GM10847 (cell line): ENCODE results near the gene NPEPL1.

Experiments used
- POLR2A ChIP-seq: IDR thresholded peaks from 2 replicates; pipeline ENCODE4 v1.6.1; 2011; ENCODE audit not compliant: insufficient read length; ENCODE audit errors: extremely low read depth

The NPEPL1 gene

DNA sequence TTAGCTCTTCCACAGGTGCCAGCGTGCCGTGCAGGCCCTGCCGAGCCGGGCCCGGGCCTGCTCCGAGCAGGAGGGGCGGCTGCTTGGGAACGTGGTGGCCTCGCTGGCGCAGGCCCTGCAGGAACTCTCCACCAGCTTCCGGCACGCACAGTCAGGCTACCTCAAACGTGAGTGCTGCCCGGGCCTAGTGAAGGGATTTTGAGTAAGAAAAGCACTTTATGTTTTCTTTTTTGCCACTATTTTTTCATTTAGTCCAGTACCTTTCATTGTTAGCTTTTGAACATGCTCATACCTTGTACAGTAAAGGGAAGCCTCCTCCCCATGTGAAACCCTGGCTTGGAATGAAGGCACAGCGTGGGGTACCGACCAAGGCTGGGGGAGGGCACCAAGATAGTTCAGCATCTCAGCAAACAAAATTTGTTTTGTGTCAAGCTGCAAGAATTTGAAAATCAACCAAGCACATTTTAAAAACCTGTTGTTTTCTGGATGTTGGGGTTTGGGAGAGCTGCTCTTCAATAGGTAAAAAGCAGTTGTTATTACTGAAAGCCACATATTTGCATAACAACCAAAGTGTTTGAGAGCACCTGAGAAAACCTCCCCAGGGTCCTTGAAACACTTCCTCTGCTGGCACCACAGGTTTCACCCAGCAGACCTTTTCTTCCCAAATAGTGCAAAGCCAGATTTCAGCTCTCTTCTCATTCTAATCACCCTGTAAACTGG is 23.2 kb upstream of the NPEPL1 start:
- TF ChIP-seq POLR2A: no peak

DNA sequence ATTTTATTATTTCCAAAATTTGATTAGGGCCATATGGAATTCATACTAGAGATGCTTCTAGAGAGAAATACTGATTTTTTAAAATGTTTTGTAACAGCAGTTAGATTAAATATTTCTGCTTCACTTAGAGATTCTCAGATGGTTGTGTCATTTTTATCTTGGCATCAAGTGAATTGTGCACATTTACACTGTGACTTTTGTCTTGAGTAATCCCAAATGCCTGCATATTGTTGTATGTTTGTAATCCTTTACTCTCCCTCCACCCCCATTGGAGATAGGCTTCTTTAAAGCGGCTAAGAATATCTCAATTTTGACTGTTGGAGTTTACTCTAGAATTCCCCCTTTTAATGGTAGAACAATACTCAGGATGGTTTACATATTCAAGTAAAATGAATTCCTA is 22.5 kb upstream of the NPEPL1 start:
- TF ChIP-seq POLR2A: no peak

DNA sequence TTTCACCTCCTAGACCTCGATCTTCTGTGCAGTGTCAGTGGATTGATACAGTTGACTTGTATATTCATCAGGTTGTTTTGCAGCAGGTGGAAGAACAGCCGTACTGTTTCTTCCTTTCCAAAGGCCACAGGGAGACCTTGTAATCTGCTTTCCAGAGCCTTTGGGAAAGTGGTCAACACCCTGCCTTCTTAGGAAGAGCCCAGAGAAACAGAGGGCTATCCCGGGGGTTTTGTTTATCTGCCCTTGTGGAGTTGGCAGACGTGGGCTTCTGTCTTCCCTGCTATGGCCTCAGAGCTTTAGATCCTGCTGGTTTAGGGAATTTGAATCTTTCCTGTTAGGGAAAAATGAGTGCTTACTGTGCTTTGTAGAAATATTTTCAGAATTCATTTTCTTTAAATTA is 21.9 kb upstream of the NPEPL1 start:
- TF ChIP-seq POLR2A: no peak

GRCh38 chr20:58673119-58673518 is 19.5 kb upstream of the NPEPL1 start:
- TF ChIP-seq POLR2A: no peak

- no peak for TF ChIP-seq POLR2A
Observed at GRCh38 chr20:58675146-58675584, 17.4 kb upstream of the NPEPL1 start.

- no peak for TF ChIP-seq POLR2A
Observed at GRCh38 chr20:58675641-58676040, 17.0 kb upstream of the NPEPL1 start.

GRCh38 chr20:58676161-58676560 is 16.4 kb upstream of the NPEPL1 start:
- TF ChIP-seq POLR2A: no peak

DNA sequence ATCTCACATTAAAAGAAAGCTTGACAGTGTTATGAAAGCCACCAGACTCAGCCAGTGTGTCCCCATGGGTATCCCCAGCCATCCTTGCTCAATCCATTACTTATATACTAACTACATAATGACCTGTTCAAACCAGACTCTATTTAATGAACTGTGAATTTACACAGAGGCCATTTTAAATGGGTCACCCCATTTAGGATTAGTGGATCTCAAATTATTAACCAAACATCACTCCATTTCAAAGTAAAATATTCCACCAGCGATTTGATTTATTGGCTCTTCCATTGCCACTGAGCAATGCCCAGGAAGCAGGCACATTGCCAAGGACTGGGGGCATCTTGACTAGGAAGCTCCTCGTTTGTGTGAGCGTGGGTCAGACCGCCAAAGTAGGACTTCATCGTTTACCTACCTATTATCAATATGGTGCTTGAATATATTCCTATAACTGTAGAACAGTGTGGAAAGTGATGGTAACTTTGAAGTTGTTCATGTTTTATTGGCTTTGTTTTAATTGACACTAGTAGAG is 15.5 kb upstream of the NPEPL1 start:
- TF ChIP-seq POLR2A: no peak

- TF ChIP-seq POLR2A: no peak
Observed at GRCh38 chr20:58677808-58678207, 14.8 kb upstream of the NPEPL1 start.

GRCh38 chr20:58678806-58679205 is 13.8 kb upstream of the NPEPL1 start:
- no peak for TF ChIP-seq POLR2A

DNA sequence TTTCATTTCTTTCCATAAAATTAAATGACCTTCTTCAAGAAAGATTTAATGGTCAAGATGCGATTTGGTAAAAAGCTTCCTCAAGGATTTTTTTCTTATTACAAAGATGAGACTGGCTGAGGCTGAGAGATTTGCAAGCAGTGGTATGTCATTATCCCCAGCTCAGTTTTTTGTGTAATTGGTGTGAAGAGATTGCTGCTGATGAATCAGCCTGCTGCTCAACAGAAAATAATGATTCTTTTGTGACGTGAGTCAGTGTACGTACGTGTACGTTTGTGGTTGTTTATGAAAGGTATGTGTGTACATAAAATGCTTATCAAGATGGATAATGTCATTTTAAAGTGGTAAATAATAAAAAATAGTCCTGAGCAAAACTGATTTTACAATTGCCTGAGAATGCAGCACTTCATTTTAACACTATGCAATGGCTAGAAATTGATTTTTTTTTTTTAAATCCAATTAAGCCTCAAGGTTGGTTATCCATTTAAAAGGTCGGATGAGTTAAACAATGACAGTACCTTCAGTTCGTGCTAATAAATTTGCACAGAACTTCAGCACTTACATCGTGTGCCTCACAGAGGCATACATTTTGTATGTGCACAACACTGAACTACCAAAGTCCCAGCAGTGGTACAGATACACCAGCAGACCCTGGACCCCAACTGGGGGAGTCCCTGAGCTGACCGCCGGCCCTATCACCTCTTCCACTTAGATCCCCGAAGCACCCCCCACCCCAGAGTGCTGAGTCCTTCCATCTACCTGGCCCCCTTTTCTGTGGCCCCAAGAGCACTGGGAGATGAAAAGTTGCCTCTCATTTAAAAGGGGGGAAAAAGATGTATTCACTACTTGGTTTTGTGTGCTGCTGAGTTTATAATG is 9.7 kb upstream of the NPEPL1 start:
- no peak for TF ChIP-seq POLR2A

DNA sequence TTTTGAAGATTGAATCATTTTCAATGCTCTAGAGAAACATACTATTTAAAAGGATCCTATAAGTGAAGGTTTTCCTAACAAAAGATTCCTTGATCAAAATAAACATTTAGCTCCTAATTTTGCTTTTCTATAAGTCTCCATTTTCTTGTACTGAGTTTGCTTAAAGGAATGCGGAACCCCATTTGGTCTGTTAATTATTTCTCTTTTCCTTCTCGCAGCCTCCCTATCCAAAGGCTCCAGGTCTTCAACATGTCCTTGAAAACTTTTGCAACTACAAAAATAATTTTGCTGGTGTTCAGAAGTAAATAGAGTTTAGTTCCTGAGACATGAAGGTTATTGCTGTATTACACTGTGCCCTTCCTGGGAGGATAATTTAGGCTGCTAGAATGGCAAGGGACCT is 8.3 kb upstream of the NPEPL1 start:
- TF ChIP-seq POLR2A: no peak

DNA sequence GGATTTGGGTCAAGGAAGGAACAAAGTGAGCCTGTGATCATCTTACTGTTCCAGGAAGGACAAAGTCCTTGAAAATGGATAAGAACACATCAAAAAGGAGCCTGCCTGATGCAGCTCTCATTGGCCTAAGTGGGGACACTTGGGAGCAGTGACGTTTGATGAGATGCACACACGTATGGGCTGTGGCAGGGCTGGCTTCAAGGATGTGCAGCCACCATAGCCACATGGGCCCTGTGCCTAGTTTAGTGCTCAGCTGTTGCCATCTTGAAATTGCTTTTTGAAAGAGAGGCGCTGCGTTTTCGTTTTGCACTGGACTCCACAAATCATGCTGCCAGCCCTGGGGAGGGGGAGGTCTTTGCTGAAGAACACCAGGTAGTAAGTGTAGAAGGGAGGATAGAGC is 6.6 kb upstream of the NPEPL1 start:
- no peak for TF ChIP-seq POLR2A

DNA sequence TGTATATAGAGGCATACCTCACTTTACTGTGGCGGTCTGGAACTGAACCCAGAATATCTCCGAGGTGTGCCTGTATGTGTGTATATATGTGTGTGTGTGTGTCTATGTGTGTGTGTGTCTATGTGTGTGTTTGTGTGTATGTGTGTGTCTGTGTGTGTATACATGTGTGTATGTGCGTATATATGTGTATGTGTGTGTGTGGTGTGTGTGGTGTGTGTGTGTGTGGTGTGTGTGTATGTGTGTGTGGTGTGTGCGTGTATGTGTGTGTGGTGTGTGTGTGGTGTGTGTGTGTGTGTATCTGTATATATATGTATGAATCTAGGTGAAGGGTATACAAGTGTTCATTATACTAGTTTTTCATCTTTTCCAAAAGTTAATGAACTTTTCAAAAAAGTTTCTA is 4.2 kb upstream of the NPEPL1 start:
- no peak for TF ChIP-seq POLR2A

DNA sequence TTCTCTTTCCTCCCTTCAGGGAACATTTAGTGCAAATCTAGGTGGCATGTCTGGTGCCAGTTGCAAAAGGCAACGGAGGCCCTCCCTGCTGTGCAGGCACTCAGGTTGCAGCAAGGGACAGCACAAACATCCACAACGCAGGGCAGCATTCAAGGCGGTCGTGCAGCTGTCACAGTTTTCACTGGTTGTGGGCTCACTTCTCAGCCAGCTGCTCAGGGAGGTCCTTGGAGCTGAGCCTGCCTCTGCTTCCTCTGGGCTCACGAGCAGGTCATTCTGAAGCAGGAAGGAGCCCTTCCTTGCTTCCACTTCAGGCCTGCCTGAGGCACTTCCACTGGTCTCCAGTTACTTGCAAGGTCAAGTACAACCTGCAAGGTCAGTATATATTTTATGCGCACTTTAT is 3.8 kb upstream of the NPEPL1 start:
- no peak for TF ChIP-seq POLR2A
